H9 (cell line): ENCODE results near the gene BTBD3. TPM values are rescaled to one million over a fixed set of nuclear protein-coding genes. Genes with fewer than 3 reads are reported as not detected.

Source experiments
- DNase-seq: peaks from one replicate; pipeline ENCODE4 v3.0.0-alpha.2; 2017
- H2AFZ ChIP-seq: one replicate; pipeline ENCODE4 v1.6.1; 2013; ENCODE audit warnings: mild to moderate bottlenecking, low read length, control low read depth, moderate library complexity
- H2AK5ac ChIP-seq: 2 replicates; pipeline ENCODE4 v1.6.1; 2013; ENCODE audit warnings: low read length, control low read depth, mixed read lengths; ENCODE audit not compliant: insufficient read length
- H2BK120ac ChIP-seq: one replicate; pipeline ENCODE4 v1.6.1; 2013; ENCODE audit warnings: low read depth, mild to moderate bottlenecking, low read length, control low read depth, inconsistent platforms; ENCODE audit not compliant: poor library complexity, severe bottlenecking
- H2BK12ac ChIP-seq: 2 replicates; pipeline ENCODE4 v1.6.1; 2013; ENCODE audit warnings: low read length, control low read depth, mixed read lengths, low read depth; ENCODE audit not compliant: insufficient read length
- H2BK15ac ChIP-seq: 2 replicates; pipeline ENCODE4 v1.6.1; 2013; ENCODE audit warnings: low read depth, low read length, control low read depth
- H2BK20ac ChIP-seq: one replicate; pipeline ENCODE4 v1.6.1; 2013; ENCODE audit warnings: low read depth, mild to moderate bottlenecking, low read length, control low read depth, inconsistent platforms; ENCODE audit not compliant: poor library complexity, severe bottlenecking
- H2BK5ac ChIP-seq: 2 replicates; pipeline ENCODE4 v1.6.1; 2013; ENCODE audit warnings: low read length, control low read depth, mixed read lengths; ENCODE audit not compliant: insufficient read length
- H3K14ac ChIP-seq: 2 replicates; pipeline ENCODE4 v1.6.1; 2013; ENCODE audit warnings: low read length, control low read depth; ENCODE audit not compliant: insufficient read depth
- H3K18ac ChIP-seq: 2 replicates; pipeline ENCODE4 v1.6.1; 2013; ENCODE audit warnings: low read depth, mild to moderate bottlenecking, mixed read lengths, low read length, control low read depth; ENCODE audit not compliant: insufficient read length
- H3K23ac ChIP-seq: 2 replicates; pipeline ENCODE4 v1.6.1; 2013; ENCODE audit warnings: low read length, control low read depth, mixed read lengths, low read depth; ENCODE audit not compliant: insufficient read length
- H3K23me2 ChIP-seq: 2 replicates; pipeline ENCODE4 v1.6.1; 2013; ENCODE audit warnings: low read depth, mild to moderate bottlenecking, mixed read lengths, low read length, control low read depth; ENCODE audit not compliant: insufficient read length, poor library complexity, severe bottlenecking
- H3K27ac ChIP-seq: 2 replicates; pipeline ENCODE4 v1.5.1; 2013; ENCODE audit warnings: low read length, control low read depth, mixed read lengths, low read depth; ENCODE audit not compliant: insufficient read length
- H3K27me3 ChIP-seq: 2 replicates; pipeline ENCODE4 v1.6.1; 2013; ENCODE audit warnings: low read length, control low read depth, inconsistent platforms; ENCODE audit not compliant: insufficient read depth
- H3K4ac ChIP-seq: 2 replicates; pipeline ENCODE4 v1.6.1; 2013; ENCODE audit warnings: low read depth, mild to moderate bottlenecking, control low read depth, inconsistent platforms, low read length, moderate library complexity
- H3K4me1 ChIP-seq: 2 replicates; pipeline ENCODE4 v1.6.1; 2013; ENCODE audit warnings: low read length, control low read depth, inconsistent platforms; ENCODE audit not compliant: insufficient read depth
- H3K4me2 ChIP-seq: 2 replicates; pipeline ENCODE4 v1.6.1; 2013; ENCODE audit warnings: low read length, control low read depth, mixed read lengths; ENCODE audit not compliant: insufficient read length, insufficient read depth
- H3K56ac ChIP-seq: 2 replicates; pipeline ENCODE4 v1.6.1; 2013; ENCODE audit warnings: low read depth, mild to moderate bottlenecking, mixed read lengths, low read length, control low read depth; ENCODE audit not compliant: insufficient read length
- H3K79me1 ChIP-seq: 2 replicates; pipeline ENCODE4 v1.6.1; 2013; ENCODE audit warnings: low read depth, mild to moderate bottlenecking, moderate library complexity, low read length, control low read depth, inconsistent platforms; ENCODE audit not compliant: insufficient read depth, poor library complexity, severe bottlenecking
- H3K79me2 ChIP-seq: 2 replicates; pipeline ENCODE4 v1.6.1; 2013; ENCODE audit warnings: low read length, control low read depth, inconsistent platforms; ENCODE audit not compliant: insufficient read depth
- H3K9ac ChIP-seq: 2 replicates; pipeline ENCODE4 v1.6.1; 2013; ENCODE audit warnings: low read length, control low read depth, mixed read lengths; ENCODE audit not compliant: insufficient read length; ENCODE audit errors: extremely low read depth
- H3K9me3 ChIP-seq: one replicate; pipeline ENCODE4 v1.6.1; 2013; ENCODE audit warnings: low read depth, low read length, inconsistent platforms; ENCODE audit not compliant: control insufficient read depth
- H3T11ph ChIP-seq: one replicate; pipeline ENCODE4 v1.6.1; 2013; ENCODE audit warnings: mild to moderate bottlenecking, low read length, control low read depth, inconsistent platforms
- H4K20me1 ChIP-seq: one replicate; pipeline ENCODE4 v1.6.1; 2013; ENCODE audit not compliant: control insufficient read depth, insufficient read length, insufficient read depth
- H4K5ac ChIP-seq: 2 replicates; pipeline ENCODE4 v1.6.1; 2013; ENCODE audit warnings: low read depth, mild to moderate bottlenecking, mixed read lengths, low read length, control low read depth; ENCODE audit not compliant: insufficient read length
- H4K8ac ChIP-seq: replicated peaks from 2 replicates; pipeline ENCODE4 v1.6.1; 2013; ENCODE audit warnings: low read length, control low read depth, mixed read lengths, low read depth; ENCODE audit not compliant: insufficient read length
- H4K91ac ChIP-seq: 2 replicates; pipeline ENCODE4 v1.6.1; 2013; ENCODE audit warnings: low read depth, mild to moderate bottlenecking, moderate library complexity, mixed read lengths, low read length, control low read depth; ENCODE audit not compliant: insufficient read length
- H3K27ac Mint-ChIP-seq, 3 experiments: 2 replicates in 2 of 3; 3 replicates in 1 of 3; pipeline ENCODE4 v1.8.0; 2020 to 2021; ENCODE audit warnings: mixed read lengths in 3 of 3, mild to moderate bottlenecking in 1 of 3, moderate library complexity in 1 of 3
- H3K27me3 Mint-ChIP-seq: 2 replicates; pipeline ENCODE4 v1.8.0; 2021; ENCODE audit warnings: low read depth, mild to moderate bottlenecking, moderate library complexity, mixed read lengths
- H3K36me3 Mint-ChIP-seq, 3 experiments: 2 replicates in 2 of 3; 3 replicates in 1 of 3; pipeline ENCODE4 v1.8.0; 2020 to 2021; ENCODE audit warnings: low read depth in 3 of 3, mixed read lengths in 3 of 3; ENCODE audit not compliant: insufficient read depth in 1 of 3
- H3K4me1 Mint-ChIP-seq, 2 experiments: 2 replicates each; pipeline ENCODE4 v1.8.0; 2020; ENCODE audit warnings: mixed read lengths in 2 of 2
- H3K4me3 Mint-ChIP-seq, 2 experiments: 2 replicates in 1 of 2; 3 replicates in 1 of 2; pipeline ENCODE4 v1.8.0; 2020 to 2021; ENCODE audit warnings: mild to moderate bottlenecking in 2 of 2, mixed read lengths in 2 of 2, moderate library complexity in 1 of 2
- H3K9me3 Mint-ChIP-seq, 2 experiments: 2 replicates in 1 of 2; 3 replicates in 1 of 2; pipeline ENCODE4 v1.8.0; 2020; ENCODE audit warnings: mild to moderate bottlenecking in 2 of 2, mixed read lengths in 2 of 2, moderate library complexity in 1 of 2
- WGBS: extraction: QIAGEN DNeasy Blood & Tissue Kit; methylation state at CpG from one replicate; pipeline ENCODE4 v1.1.7; 2013; ENCODE audit warnings: missing lambda C conversion rate, low lambda C conversion rate, mixed read lengths; ENCODE audit not compliant: insufficient read length; ENCODE audit errors: extremely low coverage; 5-methylcytosine and 5-hydroxymethylcytosine counted together
- total RNA-seq: library from RNA; stranded (reverse); gene quantifications from 2 replicates; pipeline ENCODE4 v1.2.1, GENCODE V29; 2021
- TF ChIP-seq, protein P1 (sequence below): fragments of 200-600 bp; sonication (generic); conservative IDR thresholded peaks from 3 replicates; pipeline ENCODE4 v1.8.0; 2021; ENCODE audit warnings: antibody characterized with exemption, mild to moderate bottlenecking

Gene BTBD3
- total RNA-seq, 1 experiment from 2014 or later = 62.1 TPM

DNA sequence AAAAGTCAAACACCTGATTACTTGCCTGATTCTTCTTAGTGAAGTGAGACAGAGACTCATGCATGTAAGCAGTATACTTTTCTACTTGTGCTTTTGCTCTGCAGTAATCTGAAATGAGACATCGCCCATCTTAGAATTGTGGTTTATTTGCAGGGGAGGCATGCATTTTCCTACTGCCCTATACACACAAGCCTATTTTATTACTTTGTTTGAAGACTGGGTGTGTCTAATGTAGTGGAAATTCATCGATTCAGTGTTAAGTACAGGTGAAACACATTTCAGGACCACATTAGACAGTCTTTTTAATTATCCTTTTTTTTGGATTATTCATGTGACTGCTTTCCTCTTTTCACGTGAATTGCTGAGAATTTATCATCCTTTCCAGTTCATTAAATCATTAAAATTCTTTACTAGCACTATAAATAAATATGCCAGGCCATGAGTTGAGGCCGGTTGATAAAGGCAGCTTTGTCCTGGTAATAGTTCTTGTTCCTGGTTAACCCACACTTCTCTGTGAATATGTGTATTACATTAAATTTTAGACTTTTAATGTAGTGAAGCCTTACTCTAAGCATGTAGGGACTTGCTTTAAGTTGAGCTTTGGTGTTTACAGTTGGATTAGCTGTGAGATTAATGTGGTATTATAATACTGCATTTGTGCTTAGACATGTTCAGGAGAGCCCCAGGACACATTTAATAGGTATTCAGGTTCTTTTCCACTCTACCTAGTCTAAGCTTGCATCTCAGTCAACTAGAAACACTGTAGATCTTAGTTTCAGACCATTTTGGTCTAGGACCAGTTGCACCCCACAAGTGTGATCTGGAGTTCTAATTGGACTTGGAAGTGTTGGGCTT lies 10.8 kb upstream of the BTBD3 start:
- Histone ChIP-seq H2BK12ac (no peak overlapping the region), H3K14ac (no peak overlapping the region), H3K4ac (no peak overlapping the region), H4K8ac (no peak overlapping the region), H3T11ph (no peak overlapping the region), H3K23me2 (no peaks in the 10 kb centered on the region), H3K9me3 (no peaks in the 10 kb centered on the region), H2BK15ac (no peak overlapping the region), H3K4me2 (no peak overlapping the region), H3K18ac (no peak overlapping the region), H3K27ac (no peak overlapping the region), H3K79me2 (peaks cover 12% of the 10 kb centered on the region; the same call in 1 of the 2 replicates), H3K4me1 (no peaks in the 10 kb centered on the region), H3K23ac (no peak overlapping the region), H2BK20ac (no peak overlapping the region), H3K27me3 (no peaks in the 10 kb centered on the region), H4K5ac (no peak overlapping the region), H3K79me1 (no peaks in the 10 kb centered on the region), H3K56ac (no peak overlapping the region), H4K20me1 (no peaks in the 10 kb centered on the region), H3K9ac (no peak overlapping the region), H2BK120ac (no peak overlapping the region), H4K91ac (no peak overlapping the region), H2BK5ac (no peak overlapping the region), H2AFZ (no peak overlapping the region), H2AK5ac (no peak overlapping the region)
- WGBS = no CpG with 5 or more reads among the region's 4 CpGs
- Mint-ChIP-seq H3K27me3 (no peaks in the 10 kb centered on the region), H3K27ac (no peak overlapping the region), H3K4me1 (peaks cover 24 to 39% of the 10 kb centered on the region in 2 experiments), H3K9me3 (no peaks in the 10 kb centered on the region), H3K36me3 (peaks cover 0 to 11% (median 10%) of the 10 kb centered on the region in 3 experiments; a peak in 5 of 7 replicates), H3K4me3 (no peak overlapping the region)
- DNase-seq = no peak
- TF ChIP-seq, protein P1, sequence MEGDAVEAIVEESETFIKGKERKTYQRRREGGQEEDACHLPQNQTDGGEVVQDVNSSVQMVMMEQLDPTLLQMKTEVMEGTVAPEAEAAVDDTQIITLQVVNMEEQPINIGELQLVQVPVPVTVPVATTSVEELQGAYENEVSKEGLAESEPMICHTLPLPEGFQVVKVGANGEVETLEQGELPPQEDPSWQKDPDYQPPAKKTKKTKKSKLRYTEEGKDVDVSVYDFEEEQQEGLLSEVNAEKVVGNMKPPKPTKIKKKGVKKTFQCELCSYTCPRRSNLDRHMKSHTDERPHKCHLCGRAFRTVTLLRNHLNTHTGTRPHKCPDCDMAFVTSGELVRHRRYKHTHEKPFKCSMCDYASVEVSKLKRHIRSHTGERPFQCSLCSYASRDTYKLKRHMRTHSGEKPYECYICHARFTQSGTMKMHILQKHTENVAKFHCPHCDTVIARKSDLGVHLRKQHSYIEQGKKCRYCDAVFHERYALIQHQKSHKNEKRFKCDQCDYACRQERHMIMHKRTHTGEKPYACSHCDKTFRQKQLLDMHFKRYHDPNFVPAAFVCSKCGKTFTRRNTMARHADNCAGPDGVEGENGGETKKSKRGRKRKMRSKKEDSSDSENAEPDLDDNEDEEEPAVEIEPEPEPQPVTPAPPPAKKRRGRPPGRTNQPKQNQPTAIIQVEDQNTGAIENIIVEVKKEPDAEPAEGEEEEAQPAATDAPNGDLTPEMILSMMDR = no peak
